Measurements from ENCODE around the gene LYSMD3.

GRCh38 chr5:90563108-90563507, 33.7 kb upstream of the LYSMD3 start:
- TF ChIP-seq POLR2AphosphoS5 (IDR thresholded peaks at IDR 0.05) (no peak), CTCF (IDR thresholded peaks at IDR 0.05) (no peak)
